Heart left ventricle (tissue), 13 donors: ENCODE measurements around the gene WNT6.

Experiments
- POLR2A ChIP-seq, 2 donors: fragments of 450-650 bp; IDR thresholded peaks; one replicate each; pipeline ENCODE4 v1.6.1; 2017; ENCODE audit warnings: antibody characterized with exemption in 2 of 2, mild to moderate bottlenecking in 2 of 2, moderate library complexity in 2 of 2
- TF ChIP-seq, protein P1 (sequence below), 12 donors: fragments of 200-600 bp; sonication (generic) in 4 of 12; IDR thresholded peaks; one replicate each; pipeline versions ENCODE4 v1.5.0 to v1.8.0; 2018 to 2022; ENCODE audit warnings: antibody characterized with exemption in 12 of 12, mild to moderate bottlenecking in 5 of 12
- donor health status: ischemic (EF 13 %, LVEDD 7.1; RV severe dilation, severe dysfunction).
- donor health status: DM: no; HTN: yes; CAD: no.
- donor health status: DM: no; HTN: no; CAD: no.
- donor health status: ischemic (EF 25% LVEDD 6.9; RV normal size, moderate dysfunction).
- donor health status: ischemic (EF 25% LVEDD 5.7; RV mildly dilated, moderate dysfunction).
- donor health status: ischemic (EF 35%, LVEDD 5.7; RV mildly dilated, moderate dysfunction).
- donor health status: nonischemic (EF 11% LVEDD 7.7; RV severe dilation, severe dysfunction).
- donor health status: DM: yes; HTN: yes; CAD: no.
- donor health status: PGD.
- donor health status: ischemic (EF 29% LVEDD 5.4; RV normal size, mild dysfunction).
- donor health status: nonischemic (EF 23%, LVEDD 6.1; RV moderate dilation, normal function).

DNA sequence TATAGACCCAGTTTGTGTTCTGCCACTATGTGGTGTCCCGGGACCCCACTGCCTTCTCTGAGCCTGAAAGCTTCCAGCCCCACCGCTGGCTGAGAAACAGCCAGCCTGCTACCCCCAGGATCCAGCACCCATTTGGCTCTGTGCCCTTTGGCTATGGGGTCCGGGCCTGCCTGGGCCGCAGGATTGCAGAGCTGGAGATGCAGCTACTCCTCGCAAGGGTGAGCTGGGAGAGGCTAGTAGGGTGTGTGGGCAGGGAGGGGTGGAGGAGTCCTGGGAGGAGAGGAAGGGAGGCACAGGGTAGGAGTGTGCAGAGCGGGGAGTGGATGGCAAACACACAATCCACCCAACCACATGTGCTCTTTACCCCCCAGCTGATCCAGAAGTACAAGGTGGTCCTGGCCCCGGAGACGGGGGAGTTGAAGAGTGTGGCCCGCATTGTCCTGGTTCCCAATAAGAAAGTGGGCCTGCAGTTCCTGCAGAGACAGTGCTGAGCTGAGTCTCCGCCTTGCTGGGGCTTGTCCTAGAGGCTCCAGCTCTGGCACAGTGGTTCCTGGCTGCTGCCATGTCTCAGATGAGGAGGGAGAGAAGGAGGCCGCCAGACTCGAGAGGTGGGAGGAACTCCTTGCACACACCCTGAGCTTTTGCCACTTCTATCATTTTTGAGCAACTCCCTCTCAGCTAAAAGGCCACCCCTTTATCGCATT is 44.9 kb upstream of the WNT6 start:
- TF ChIP-seq, protein P1, sequence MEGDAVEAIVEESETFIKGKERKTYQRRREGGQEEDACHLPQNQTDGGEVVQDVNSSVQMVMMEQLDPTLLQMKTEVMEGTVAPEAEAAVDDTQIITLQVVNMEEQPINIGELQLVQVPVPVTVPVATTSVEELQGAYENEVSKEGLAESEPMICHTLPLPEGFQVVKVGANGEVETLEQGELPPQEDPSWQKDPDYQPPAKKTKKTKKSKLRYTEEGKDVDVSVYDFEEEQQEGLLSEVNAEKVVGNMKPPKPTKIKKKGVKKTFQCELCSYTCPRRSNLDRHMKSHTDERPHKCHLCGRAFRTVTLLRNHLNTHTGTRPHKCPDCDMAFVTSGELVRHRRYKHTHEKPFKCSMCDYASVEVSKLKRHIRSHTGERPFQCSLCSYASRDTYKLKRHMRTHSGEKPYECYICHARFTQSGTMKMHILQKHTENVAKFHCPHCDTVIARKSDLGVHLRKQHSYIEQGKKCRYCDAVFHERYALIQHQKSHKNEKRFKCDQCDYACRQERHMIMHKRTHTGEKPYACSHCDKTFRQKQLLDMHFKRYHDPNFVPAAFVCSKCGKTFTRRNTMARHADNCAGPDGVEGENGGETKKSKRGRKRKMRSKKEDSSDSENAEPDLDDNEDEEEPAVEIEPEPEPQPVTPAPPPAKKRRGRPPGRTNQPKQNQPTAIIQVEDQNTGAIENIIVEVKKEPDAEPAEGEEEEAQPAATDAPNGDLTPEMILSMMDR (IDR thresholded peaks at IDR 0.05): no peak
- no peak for TF ChIP-seq POLR2A (IDR thresholded peaks at IDR 0.05)
